IMR-90 (cell line): ENCODE measurements around the gene PRLR. TPM values are rescaled to one million over a fixed set of nuclear protein-coding genes. Genes with fewer than 3 reads are reported as not detected.

Experiments
- ATAC-seq: fragments of 200-7000 bp; cut with Tn5 transposase; 2 replicates; pipeline ENCODE4 v1.9.1; 2020; ENCODE audit warnings: low read depth, mild to moderate bottlenecking, moderate library complexity
- BruUV-seq: library from RNA; stranded (reverse); fragments of 400-500 nt; replicated peaks from 2 replicates; lab custom pipeline; 2021; lab: Mats Ljungman, UMichigan
- CTCF ChIA-PET: fragments of 300-600 bp; formaldehyde crosslinking; extraction: SDS; loops from one replicate; lab custom pipeline; 2021; ENCODE audit warnings: antibody characterized with exemption; lab: Yijun Ruan, JAX
- POLR2A ChIA-PET: fragments of 300-600 bp; sonication (Branson Sonifier 250); formaldehyde crosslinking; loops from one replicate; lab custom pipeline; 2022; ENCODE audit warnings: antibody characterized with exemption; ENCODE audit not compliant: unreplicated experiment; lab: Charles Lee
- DNase-seq: peaks from one replicate; pipeline ENCODE4 v3.0.0; 2013
- H2AFZ ChIP-seq: replicated peaks from 2 replicates; pipeline ENCODE3; 2013; ENCODE audit warnings: low read length, mild to moderate bottlenecking; ENCODE audit not compliant: poor library complexity
- H2AK5ac ChIP-seq: 2 replicates; pipeline ENCODE4 v1.6.1; 2013; ENCODE audit warnings: low read depth, low read length, inconsistent platforms
- H2AK9ac ChIP-seq: replicated peaks from 2 replicates; pipeline ENCODE3; 2013; ENCODE audit warnings: mild to moderate bottlenecking, low read depth, low read length, moderate library complexity; ENCODE audit not compliant: poor library complexity
- H2BK120ac ChIP-seq: 2 replicates; pipeline ENCODE4 v1.6.1; 2013; ENCODE audit warnings: low read depth, low read length, inconsistent platforms
- H2BK15ac ChIP-seq: 3 replicates; pipeline ENCODE4 v1.6.1; 2013; ENCODE audit warnings: low read depth, low read length, inconsistent platforms
- H2BK20ac ChIP-seq: 2 replicates; pipeline ENCODE4 v1.6.1; 2013; ENCODE audit warnings: low read depth, mild to moderate bottlenecking, inconsistent platforms, low read length, moderate library complexity
- H2BK5ac ChIP-seq: 2 replicates; pipeline ENCODE4 v1.6.1; 2013; ENCODE audit warnings: mild to moderate bottlenecking, low read depth, low read length, inconsistent platforms; ENCODE audit not compliant: poor library complexity, severe bottlenecking
- H3K14ac ChIP-seq: replicated peaks from 2 replicates; pipeline ENCODE4 v1.6.1; 2013; ENCODE audit warnings: low read depth, low read length, inconsistent platforms
- H3K18ac ChIP-seq: 2 replicates; pipeline ENCODE4 v1.6.1; 2013; ENCODE audit warnings: low read depth, low read length, control low read depth
- H3K23ac ChIP-seq: 2 replicates; pipeline ENCODE4 v1.6.1; 2013; ENCODE audit warnings: low read depth, low read length, inconsistent platforms
- H3K27ac ChIP-seq: 2 replicates; pipeline ENCODE4 v1.5.1; 2013; ENCODE audit warnings: mild to moderate bottlenecking, control low read depth, low read length; ENCODE audit not compliant: insufficient read depth
- H3K27me3 ChIP-seq: 2 replicates; pipeline ENCODE4 v1.6.1; 2013; ENCODE audit warnings: low read length; ENCODE audit not compliant: control insufficient read depth, insufficient read depth
- H3K36me3 ChIP-seq: 2 replicates; pipeline ENCODE4 v1.6.1; 2013; ENCODE audit warnings: low read length, mixed read lengths; ENCODE audit not compliant: control insufficient read depth, insufficient read depth
- H3K4ac ChIP-seq: 2 replicates; pipeline ENCODE4 v1.6.1; 2013; ENCODE audit warnings: low read depth, low read length, inconsistent platforms
- H3K4me1 ChIP-seq: 2 replicates; pipeline ENCODE4 v1.6.1; 2013; ENCODE audit warnings: low read length, mixed read lengths; ENCODE audit not compliant: control insufficient read depth, insufficient read depth
- H3K4me2 ChIP-seq: 2 replicates; pipeline ENCODE4 v1.6.1; 2013; ENCODE audit warnings: low read depth, mild to moderate bottlenecking, control low read depth, low read length, moderate library complexity
- H3K4me3 ChIP-seq: 2 replicates; pipeline ENCODE4 v1.5.1; 2013; ENCODE audit warnings: low read depth, mild to moderate bottlenecking, control low read depth, low read length, moderate library complexity; ENCODE audit not compliant: insufficient read depth
- H3K56ac ChIP-seq: 2 replicates; pipeline ENCODE4 v1.6.1; 2013; ENCODE audit warnings: low read length, inconsistent platforms; ENCODE audit not compliant: insufficient read depth; ENCODE audit errors: extremely low read depth
- H3K79me1 ChIP-seq, 2 experiments: 2 replicates each; pipeline ENCODE4 v1.6.1; 2013; ENCODE audit warnings: low read length in 2 of 2, inconsistent platforms in 1 of 2, low read depth in 1 of 2
- H3K9ac ChIP-seq: 2 replicates; pipeline ENCODE4 v1.6.1; 2013; ENCODE audit warnings: low read depth, low read length, control low read depth
- H3K9me1 ChIP-seq: 2 replicates; pipeline ENCODE4 v1.6.1; 2013; ENCODE audit warnings: low read length, inconsistent platforms; ENCODE audit not compliant: insufficient read depth
- H3K9me3 ChIP-seq: 2 replicates; pipeline ENCODE4 v1.6.1; 2013; ENCODE audit warnings: low read length; ENCODE audit not compliant: control insufficient read depth, insufficient read depth
- H4K20me1 ChIP-seq: 2 replicates; pipeline ENCODE4 v1.6.1; 2013; ENCODE audit warnings: low read length, inconsistent platforms; ENCODE audit not compliant: insufficient read depth
- H4K5ac ChIP-seq: 2 replicates; pipeline ENCODE4 v1.6.1; 2013; ENCODE audit warnings: mild to moderate bottlenecking, low read depth, low read length, control low read depth
- H4K8ac ChIP-seq, 2 experiments: 2 replicates each; pipeline ENCODE4 v1.6.1; 2013; ENCODE audit warnings: low read depth in 2 of 2, low read length in 2 of 2, control low read depth in 1 of 2, inconsistent platforms in 1 of 2
- H4K91ac ChIP-seq: 2 replicates; pipeline ENCODE4 v1.6.1; 2013; ENCODE audit warnings: low read depth, low read length, inconsistent platforms; ENCODE audit not compliant: insufficient read depth
- BHLHE40 ChIP-seq: fragments of 150-350 bp; IDR thresholded peaks from 2 replicates; pipeline ENCODE4 v1.6.1; 2016; ENCODE audit warnings: mild to moderate bottlenecking, low read depth, low read length
- CEBPB ChIP-seq: IDR thresholded peaks from 2 replicates; pipeline ENCODE4 v1.6.1; 2012; ENCODE audit warnings: low read depth, low read length, improper control_type of control experiment
- CHD1 ChIP-seq: IDR thresholded peaks from 2 replicates; pipeline ENCODE4 v1.6.1; 2012; ENCODE audit warnings: low read depth, low read length, improper control_type of control experiment
- CTCF ChIP-seq: conservative IDR thresholded peaks from 2 replicates; pipeline ENCODE4 v1.5.1; 2012; ENCODE audit warnings: mild to moderate bottlenecking, low read depth, low read length, improper control_type of control experiment
- ELK1 ChIP-seq: fragments of 150-350 bp; IDR thresholded peaks from 2 replicates; pipeline ENCODE4 v1.6.1; 2016; ENCODE audit warnings: low read depth, mild to moderate bottlenecking, low read length, moderate library complexity, borderline replicate concordance
- FOS ChIP-seq: fragments of 150-350 bp; IDR thresholded peaks from 2 replicates; pipeline ENCODE4 v1.6.1; 2016; ENCODE audit warnings: low read depth, low read length
- MAZ ChIP-seq: IDR thresholded peaks from 2 replicates; pipeline ENCODE4 v1.6.1; 2012; ENCODE audit warnings: low read depth, mild to moderate bottlenecking, low read length, improper control_type of control experiment, moderate library complexity, borderline replicate concordance
- MXI1 ChIP-seq: IDR thresholded peaks from 2 replicates; pipeline ENCODE4 v1.6.1; 2012; ENCODE audit warnings: low read depth, mild to moderate bottlenecking, low read length, moderate library complexity, borderline replicate concordance
- NFE2L2 ChIP-seq: fragments of 150-350 bp; IDR thresholded peaks from 2 replicates; pipeline ENCODE4 v1.6.1; 2016; ENCODE audit warnings: low read depth, mild to moderate bottlenecking, low read length
- POLR2A ChIP-seq: IDR thresholded peaks from 2 replicates; pipeline ENCODE4 v1.6.1; 2012; ENCODE audit warnings: mild to moderate bottlenecking, low read depth, low read length
- RAD21 ChIP-seq: IDR thresholded peaks from 2 replicates; pipeline ENCODE4 v1.6.1; 2012; ENCODE audit warnings: low read length, improper control_type of control experiment
- RCOR1 ChIP-seq: IDR thresholded peaks from 2 replicates; pipeline ENCODE4 v1.6.1; 2012; ENCODE audit warnings: mild to moderate bottlenecking, low read length, improper control_type of control experiment; ENCODE audit not compliant: insufficient replicate concordance
- RFX5 ChIP-seq: IDR thresholded peaks from 2 replicates; pipeline ENCODE4 v1.8.0; 2012; ENCODE audit warnings: low read depth, mild to moderate bottlenecking, low read length, moderate library complexity
- SMC3 ChIP-seq: fragments of 150-350 bp; IDR thresholded peaks from 2 replicates; pipeline ENCODE4 v1.6.1; 2016; ENCODE audit warnings: low read depth, mild to moderate bottlenecking, antibody characterized with exemption, low read length, moderate library complexity
- WGBS, 2 experiments: methylation state at CpG; one replicate each; pipeline versions ENCODE4 v1.1.5 to v1.1.7; 2013; ENCODE audit warnings: missing lambda C conversion rate in 2 of 2; ENCODE audit not compliant: insufficient read length in 1 of 2; ENCODE audit errors: extremely low coverage in 2 of 2; 5-methylcytosine and 5-hydroxymethylcytosine counted together
- dilution Hi-C: fragments of 300-500 bp; cut with HindIII; formaldehyde crosslinking; loops from one replicate; pipeline ENCODE4 v1.14.3; 2018; ENCODE audit warnings: low sequenced_read_pairs; ENCODE audit not compliant: unreplicated experiment
- in situ Hi-C: fragments of 300-500 bp; cut with MboI; formaldehyde crosslinking; loops from 3 replicates; pipeline ENCODE4 v1.14.3; 2019; ENCODE audit warnings: low sequenced_read_pairs, inconsistent platforms, mixed read lengths
- intact Hi-C: fragments of 100-400 bp; cut with micrococcal nuclease; formaldehyde crosslinking; loops from 2 replicates; pipeline ENCODE4 v1.10.0; 2022
- polyA plus RNA-seq, 3 experiments: library from polyadenylated mRNA; depleted of rRNA; stranded (reverse); fragments of >200 nt; gene quantifications; 2 replicates each; pipeline ENCODE4 v1.2.3, GENCODE V29; 2012; ENCODE audit warnings: low replicate concordance in 1 of 3
- total RNA-seq: library from RNA; depleted of rRNA; stranded (reverse); fragments of >200 nt; gene quantifications from 2 replicates; pipeline ENCODE4 v1.2.3, GENCODE V29; 2012
- TF ChIP-seq, protein P1 (sequence below): fragments of 150-350 bp; IDR thresholded peaks from 2 replicates; pipeline ENCODE4 v1.6.1; 2017; ENCODE audit warnings: mild to moderate bottlenecking, antibody characterized with exemption, low read length, low read depth

Gene PRLR
- total and polyA plus RNA-seq, 2 of the 4 experiments (the other 2 are of a cell fraction) = 0.24 to 0.54 TPM

- H4K20me1 ChIP-seq = no peaks in the 10 kb centered on the region
- H4K91ac ChIP-seq = no peak overlapping the region
- H3K23ac ChIP-seq = no peak overlapping the region
- no peak overlapping the region for H2AFZ ChIP-seq
- no peaks in the 10 kb centered on the region; the same call in 1 of the 2 replicates for H3K27me3 ChIP-seq
- H4K5ac ChIP-seq = no peak overlapping the region
- H3K14ac ChIP-seq = no peak overlapping the region
- no peak for TF ChIP-seq CEBPB
- TF ChIP-seq POLR2A = no peak
- TF ChIP-seq MXI1 = no peak
- no peak for TF ChIP-seq FOS
- no peak for TF ChIP-seq ELK1
- no peak for TF ChIP-seq RFX5
- TF ChIP-seq, protein P1, sequence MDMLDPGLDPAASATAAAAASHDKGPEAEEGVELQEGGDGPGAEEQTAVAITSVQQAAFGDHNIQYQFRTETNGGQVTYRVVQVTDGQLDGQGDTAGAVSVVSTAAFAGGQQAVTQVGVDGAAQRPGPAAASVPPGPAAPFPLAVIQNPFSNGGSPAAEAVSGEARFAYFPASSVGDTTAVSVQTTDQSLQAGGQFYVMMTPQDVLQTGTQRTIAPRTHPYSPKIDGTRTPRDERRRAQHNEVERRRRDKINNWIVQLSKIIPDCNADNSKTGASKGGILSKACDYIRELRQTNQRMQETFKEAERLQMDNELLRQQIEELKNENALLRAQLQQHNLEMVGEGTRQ = no peak
- no peak for TF ChIP-seq SMC3
- no peak for TF ChIP-seq RAD21
- TF ChIP-seq NFE2L2 = no peak
- no peak for TF ChIP-seq CTCF
- TF ChIP-seq CHD1 = no peak
- TF ChIP-seq RCOR1 = no peak
- no peak for TF ChIP-seq BHLHE40
- TF ChIP-seq MAZ = no peak
- no peak overlapping the region for H2BK120ac ChIP-seq
- H3K79me1 ChIP-seq = no peaks in the 10 kb centered on the region
- DNase-seq = no peak
- no peak overlapping the region for H2AK5ac ChIP-seq
- no TSS peak for BruUV-seq
- no peak overlapping the region for H2BK15ac ChIP-seq
- no peak overlapping the region for H3K9ac ChIP-seq
- H3K18ac ChIP-seq = no peak overlapping the region
- ATAC-seq = no peak
- in situ Hi-C loops (no loop called here), intact Hi-C loops (no loop called here), dilution Hi-C loops (no loop called here)
- no peak overlapping the region for H2AK9ac ChIP-seq
- H3K56ac ChIP-seq = no peak overlapping the region
- WGBS, 2 experiments = 60% methylated on average over 1 of the region's 3 CpGs; no CpG with 5 or more reads in 1 of the 2 experiments
- no peak overlapping the region for H3K27ac ChIP-seq
- no peak overlapping the region for H3K4ac ChIP-seq
- H3K9me3 ChIP-seq = no peaks in the 10 kb centered on the region
- peaks cover 4% of the 10 kb centered on the region; the same call in 1 of the 2 replicates for H3K4me1 ChIP-seq
- no peak overlapping the region for H3K4me3 ChIP-seq
- no peak overlapping the region for H2BK5ac ChIP-seq
- no peak overlapping the region for H4K8ac ChIP-seq
- H3K4me2 ChIP-seq = no peak overlapping the region
- CTCF ChIA-PET = no interaction called here
- no peak overlapping the region for H2BK20ac ChIP-seq
- POLR2A ChIA-PET = no interaction called here
- H3K36me3 ChIP-seq = no peaks in the 10 kb centered on the region
- no peaks in the 10 kb centered on the region for H3K9me1 ChIP-seq
Measured at GRCh38 chr5:35035271-35035670, 195.0 kb downstream of the PRLR start.
